Naive B cell (primary cell): ENCODE results near the gene ITGB5. TPM values are rescaled to one million over a fixed set of nuclear protein-coding genes. Genes with fewer than 3 reads are reported as not detected.
"Not testable (repeated sequence)": the region's sequence is repeated elsewhere in the genome, so short reads cannot be mapped to it uniquely, and the experiment has no call there.

Experiments used
- ATAC-seq, 2 donors: fragments of 150-1000 bp; cut with Tn5 transposase; 2 replicates each; pipeline ENCODE4 v1.10.0; 2021; ENCODE audit warnings: low read depth in 2 of 2, mild to moderate bottlenecking in 2 of 2, moderate library complexity in 2 of 2
- DNase-seq: peaks from one replicate; pipeline ENCODE4 v3.0.0; 2022
- H3K27ac Mint-ChIP-seq, 6 donors: one replicate each; pipeline ENCODE4 v1.8.0; 2020 to 2022; ENCODE audit warnings: mild to moderate bottlenecking in 6 of 6, mixed read lengths in 6 of 6, moderate library complexity in 5 of 6, inconsistent platforms in 2 of 6
- H3K27me3 Mint-ChIP-seq, 3 donors: one replicate each; pipeline ENCODE4 v1.8.0; 2021 to 2022; ENCODE audit warnings: mixed read lengths in 3 of 3, mild to moderate bottlenecking in 1 of 3
- H3K36me3 Mint-ChIP-seq, 2 donors: one replicate each; pipeline ENCODE4 v1.8.0; 2020 to 2022; ENCODE audit warnings: mixed read lengths in 2 of 2, inconsistent platforms in 1 of 2, mild to moderate bottlenecking in 1 of 2
- H3K4me1 Mint-ChIP-seq, 3 donors: one replicate each; pipeline ENCODE4 v1.8.0; 2020 to 2022; ENCODE audit warnings: mixed read lengths in 3 of 3, inconsistent platforms in 1 of 3, mild to moderate bottlenecking in 1 of 3, moderate library complexity in 1 of 3
- H3K4me3 Mint-ChIP-seq, 8 donors: one replicate each; pipeline ENCODE4 v1.8.0; 2020 to 2022; ENCODE audit warnings: mild to moderate bottlenecking in 8 of 8, mixed read lengths in 8 of 8, moderate library complexity in 8 of 8, inconsistent platforms in 2 of 8
- H3K9me3 Mint-ChIP-seq, 7 donors: one replicate each; pipeline ENCODE4 v1.8.0; 2020 to 2022; ENCODE audit warnings: mixed read lengths in 7 of 7, mild to moderate bottlenecking in 5 of 7, inconsistent platforms in 2 of 7, moderate library complexity in 1 of 7
- polyA plus RNA-seq, 6 donors: library from polyadenylated mRNA; unstranded; fragments of 300-500 nt; fragmentation: Illumina TruSeq; gene quantifications; one replicate each; pipeline ENCODE4 v1.2.3, GENCODE V29; 2021; ENCODE audit warnings: low read depth in 6 of 6

Gene ITGB5
- polyA plus RNA-seq, 6 donors from 2014 or later, result 0.22 to 2.0 (median 1.1) TPM; not detected in 2

- no peaks in the 10 kb centered on the region for H3K36me3 Mint-ChIP-seq
- peak overlapping the region in 1 of 8 donors; percentile 64 for H3K4me3 Mint-ChIP-seq
- no peak overlapping the region for H3K27ac Mint-ChIP-seq
- ATAC-seq (no peak), DNase-seq (no peak)
- H3K4me1 Mint-ChIP-seq, result peaks cover 4 to 7% (median 5%) of the 10 kb centered on the region in 3 donors
- no peaks in the 10 kb centered on the region for H3K9me3 Mint-ChIP-seq
- peaks cover 3 to 33% (median 30%) of the 10 kb centered on the region in 3 donors for H3K27me3 Mint-ChIP-seq
These were observed 128.1 kb downstream of the ITGB5 start for GRCh38 chr3:124758851-124759635.

DNA sequence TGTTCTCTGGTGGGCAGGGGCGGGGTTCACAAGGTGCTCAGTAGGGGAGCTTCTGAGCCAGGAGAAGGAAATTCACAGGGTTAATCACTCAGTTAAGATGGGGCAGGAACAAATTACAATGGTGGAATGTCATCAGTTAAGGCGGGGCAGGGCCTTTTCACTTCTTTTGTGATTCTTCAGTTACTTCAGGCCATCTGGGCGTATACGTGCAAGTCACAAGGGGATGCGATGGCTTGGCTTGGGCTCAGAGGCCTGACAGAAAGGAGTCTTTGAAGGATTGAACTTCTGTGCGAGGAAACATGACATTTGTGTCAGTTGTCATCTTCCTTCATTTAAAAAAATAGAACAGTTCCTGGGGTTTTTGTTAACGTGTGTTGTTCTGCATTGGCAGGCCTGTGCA is 129.2 kb downstream of the ITGB5 start:
- ATAC-seq, H3K36me3 Mint-ChIP-seq, H3K9me3 Mint-ChIP-seq, DNase-seq, H3K4me1 Mint-ChIP-seq, H3K4me3 Mint-ChIP-seq: not testable (repeated sequence)
- peak overlapping the region in 1 of 6 donors; percentile 16 for H3K27ac Mint-ChIP-seq
- H3K27me3 Mint-ChIP-seq, result peaks cover 3 to 33% (median 30%) of the 10 kb centered on the region in 3 donors

GRCh38 chr3:124752051-124752450 is 135.1 kb downstream of the ITGB5 start:
- Mint-ChIP-seq H3K27me3 (peaks cover 3 to 20% (median 10%) of the 10 kb centered on the region in 3 donors), H3K27ac (no peak overlapping the region), H3K36me3 (no peaks in the 10 kb centered on the region), H3K4me1 (no peaks in the 10 kb centered on the region), H3K9me3 (peaks cover 0 to 4% (median 0%) of the 10 kb centered on the region in 7 donors), H3K4me3 (no peak overlapping the region)
- ATAC-seq, result no peak
- no peak for DNase-seq

GRCh38 chr3:124751501-124751900 is 135.7 kb downstream of the ITGB5 start:
- Mint-ChIP-seq H3K4me3 (no peak overlapping the region), H3K27ac (no peak overlapping the region), H3K27me3 (peaks cover 3 to 14% (median 9%) of the 10 kb centered on the region in 3 donors), H3K4me1 (no peaks in the 10 kb centered on the region), H3K9me3 (peaks cover 0 to 4% (median 0%) of the 10 kb centered on the region in 7 donors), H3K36me3 (no peaks in the 10 kb centered on the region)
- no peak for ATAC-seq
- DNase-seq, result no peak

DNA sequence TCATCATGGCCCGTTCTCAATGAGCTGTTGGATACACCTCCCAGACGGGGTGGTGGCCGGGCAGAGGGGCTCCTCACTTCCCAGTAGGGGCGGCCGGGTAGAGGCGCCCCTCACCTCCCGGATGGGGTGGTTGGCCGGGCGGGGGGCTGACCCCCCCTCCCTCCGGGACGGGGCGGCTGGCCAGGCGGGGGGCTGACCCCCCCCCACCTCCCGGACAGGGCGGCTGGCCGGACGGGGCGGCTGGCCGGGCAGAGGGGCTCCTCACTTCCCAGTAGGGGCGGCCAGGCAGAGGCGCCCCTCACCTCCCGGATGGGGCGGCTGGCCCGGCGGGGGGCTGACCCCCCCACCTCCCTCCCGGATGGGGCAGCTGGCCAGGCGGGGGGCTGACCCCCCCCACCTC is 137.3 kb downstream of the ITGB5 start:
- not testable (repeated sequence) for H3K9me3 Mint-ChIP-seq, H3K27me3 Mint-ChIP-seq, ATAC-seq, H3K36me3 Mint-ChIP-seq, H3K27ac Mint-ChIP-seq, H3K4me3 Mint-ChIP-seq, DNase-seq, H3K4me1 Mint-ChIP-seq

- ATAC-seq (no peak), DNase-seq (no peak)
- no peak overlapping the region for H3K4me3 Mint-ChIP-seq
- no peaks in the 10 kb centered on the region for H3K4me1 Mint-ChIP-seq
- H3K36me3 Mint-ChIP-seq, result no peaks in the 10 kb centered on the region
- peaks cover 0 to 4% (median 0%) of the 10 kb centered on the region in 7 donors for H3K9me3 Mint-ChIP-seq
- peaks cover 0 to 5% (median 0%) of the 10 kb centered on the region in 3 donors for H3K27me3 Mint-ChIP-seq
- peak overlapping the region in 1 of 6 donors; percentile 30 for H3K27ac Mint-ChIP-seq
These were observed 138.5 kb downstream of the ITGB5 start for GRCh38 chr3:124748560-124749198.

DNA sequence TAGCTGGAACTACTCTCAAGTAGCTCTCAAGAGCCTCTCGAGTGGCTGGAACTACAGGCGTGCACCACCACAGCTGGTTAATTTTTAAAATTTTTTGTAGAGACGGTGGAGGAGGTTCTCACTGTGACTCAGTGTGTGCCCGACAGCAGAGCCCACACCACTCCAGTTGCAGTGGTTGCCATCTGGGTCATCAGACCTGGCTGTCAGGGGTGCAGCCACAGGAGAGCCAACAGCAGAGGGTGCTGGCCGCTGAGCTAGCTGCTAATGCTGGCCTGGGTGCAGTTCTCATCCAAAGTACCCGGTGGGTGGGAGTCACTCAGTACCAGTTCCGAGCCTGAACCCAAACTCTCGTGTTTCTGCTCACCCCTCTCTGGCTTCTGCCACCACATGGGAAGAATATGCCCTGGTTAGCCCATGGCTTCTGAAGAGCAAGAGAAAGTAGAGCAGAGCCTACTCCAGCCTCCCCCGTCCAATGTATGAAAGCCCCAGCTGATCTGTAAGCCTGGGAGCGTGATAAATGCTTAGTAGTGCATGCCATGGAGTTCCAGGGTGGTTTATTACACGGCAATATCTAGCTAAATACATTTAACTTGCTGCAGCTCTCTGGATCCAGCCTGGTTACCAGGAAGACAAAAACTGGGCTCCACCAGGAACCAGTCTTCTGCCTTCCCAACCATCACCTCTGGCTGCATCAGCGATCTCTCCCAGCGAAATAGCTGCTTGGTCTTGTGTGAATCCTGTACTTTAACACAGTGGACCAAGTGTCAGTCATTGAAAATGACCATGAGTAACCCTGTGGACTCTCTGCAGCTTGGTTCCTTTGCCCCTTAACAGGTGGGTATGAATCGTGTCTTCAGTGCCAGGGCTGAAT is 139.8 kb downstream of the ITGB5 start:
- Mint-ChIP-seq H3K9me3 (peaks cover 0 to 4% (median 0%) of the 10 kb centered on the region in 7 donors), H3K27ac (peak overlapping the region in 1 of 6 donors; percentile 52), H3K4me3 (peak overlapping the region in 1 of 8 donors; percentile 40), H3K36me3 (no peaks in the 10 kb centered on the region), H3K4me1 (no peaks in the 10 kb centered on the region), H3K27me3 (peaks cover 0 to 4% (median 0%) of the 10 kb centered on the region in 3 donors)
- DNase-seq (no peak), ATAC-seq (no peak)

DNA sequence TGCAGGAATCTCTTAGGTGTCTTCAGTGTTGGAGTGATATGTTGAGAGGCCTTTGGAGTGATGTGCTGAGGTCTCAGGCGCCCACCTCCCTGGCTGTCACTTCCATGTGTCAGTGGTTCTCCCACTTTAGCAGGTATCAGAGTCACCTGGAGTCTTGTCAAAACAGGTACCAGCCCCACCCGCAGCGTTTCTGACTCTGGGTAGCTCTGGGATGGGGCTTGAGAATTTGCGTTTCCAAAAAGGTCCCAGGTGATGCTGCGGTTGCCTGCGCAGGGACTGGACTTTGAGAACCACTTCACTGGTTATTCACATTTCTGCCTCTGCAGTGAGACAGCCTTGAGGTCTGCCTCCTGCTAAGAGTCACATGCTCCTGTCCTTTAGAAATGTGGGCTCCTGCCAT is 141.4 kb downstream of the ITGB5 start:
- H3K9me3 Mint-ChIP-seq, result no peaks in the 10 kb centered on the region
- no peak overlapping the region for H3K4me3 Mint-ChIP-seq
- no peaks in the 10 kb centered on the region for H3K36me3 Mint-ChIP-seq
- ATAC-seq, result no peak
- DNase-seq, result no peak
- H3K4me1 Mint-ChIP-seq, result peaks cover 0 to 5% (median 0%) of the 10 kb centered on the region in 3 donors
- peak overlapping the region in 1 of 6 donors; percentile 92 for H3K27ac Mint-ChIP-seq
- H3K27me3 Mint-ChIP-seq, result no peaks in the 10 kb centered on the region

GRCh38 chr3:124741027-124741426 is 146.1 kb downstream of the ITGB5 start:
- no peaks in the 10 kb centered on the region for H3K27me3 Mint-ChIP-seq
- DNase-seq (no peak), ATAC-seq (no peak)
- H3K27ac Mint-ChIP-seq, result peak overlapping the region in 1 of 6 donors; percentile 22
- peaks cover 11 to 25% of the 10 kb centered on the region in 2 donors for H3K36me3 Mint-ChIP-seq
- H3K4me1 Mint-ChIP-seq, result peaks cover 5 to 10% (median 9%) of the 10 kb centered on the region in 3 donors
- no peak overlapping the region for H3K4me3 Mint-ChIP-seq
- no peaks in the 10 kb centered on the region for H3K9me3 Mint-ChIP-seq

DNA sequence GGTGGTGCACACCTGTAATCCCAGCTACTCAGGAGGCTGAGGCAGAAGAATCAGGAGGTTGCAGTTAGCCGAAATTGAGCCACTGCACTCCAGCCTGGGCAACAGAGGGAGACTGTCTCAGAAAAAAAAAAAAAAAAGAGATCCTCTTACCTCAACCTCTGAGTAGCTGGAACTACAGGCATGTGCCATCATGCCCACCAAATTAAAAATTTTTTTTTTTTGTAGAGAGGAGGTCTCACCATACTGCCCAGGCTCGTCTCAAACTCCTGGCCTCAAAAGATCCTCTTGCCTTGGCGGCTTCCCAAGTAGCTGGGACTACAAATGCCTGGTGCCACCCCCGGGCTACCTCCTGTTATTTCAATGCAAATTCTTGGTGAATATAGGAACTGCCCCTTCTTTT is 155.4 kb downstream of the ITGB5 start:
- Mint-ChIP-seq H3K36me3 (peaks cover 0 to 8% of the 10 kb centered on the region in 2 donors), H3K9me3 (peaks cover 0 to 4% (median 0%) of the 10 kb centered on the region in 7 donors), H3K27ac (peak overlapping the region in 1 of 6 donors; percentile 16), H3K4me3 (peak overlapping the region; percentile 29 to 100 (median 56)), H3K27me3 (peaks cover 0 to 14% (median 2%) of the 10 kb centered on the region in 3 donors), H3K4me1 (peaks cover 23 to 33% (median 25%) of the 10 kb centered on the region in 3 donors)
- ATAC-seq, result no peak
- no peak for DNase-seq

- ATAC-seq, result no peak
- no peak for DNase-seq
- Mint-ChIP-seq H3K9me3 (peaks cover 0 to 4% (median 0%) of the 10 kb centered on the region in 7 donors), H3K27me3 (peaks cover 0 to 14% (median 7%) of the 10 kb centered on the region in 3 donors), H3K36me3 (peaks cover 0 to 8% of the 10 kb centered on the region in 2 donors), H3K4me1 (peaks cover 23 to 33% (median 25%) of the 10 kb centered on the region in 3 donors), H3K27ac (peak overlapping the region; percentile 97 to 99 (median 98)), H3K4me3 (peak overlapping the region; percentile 95 to 100 (median 98))
These were observed 156.2 kb downstream of the ITGB5 start for GRCh38 chr3:124730941-124731297.

DNA sequence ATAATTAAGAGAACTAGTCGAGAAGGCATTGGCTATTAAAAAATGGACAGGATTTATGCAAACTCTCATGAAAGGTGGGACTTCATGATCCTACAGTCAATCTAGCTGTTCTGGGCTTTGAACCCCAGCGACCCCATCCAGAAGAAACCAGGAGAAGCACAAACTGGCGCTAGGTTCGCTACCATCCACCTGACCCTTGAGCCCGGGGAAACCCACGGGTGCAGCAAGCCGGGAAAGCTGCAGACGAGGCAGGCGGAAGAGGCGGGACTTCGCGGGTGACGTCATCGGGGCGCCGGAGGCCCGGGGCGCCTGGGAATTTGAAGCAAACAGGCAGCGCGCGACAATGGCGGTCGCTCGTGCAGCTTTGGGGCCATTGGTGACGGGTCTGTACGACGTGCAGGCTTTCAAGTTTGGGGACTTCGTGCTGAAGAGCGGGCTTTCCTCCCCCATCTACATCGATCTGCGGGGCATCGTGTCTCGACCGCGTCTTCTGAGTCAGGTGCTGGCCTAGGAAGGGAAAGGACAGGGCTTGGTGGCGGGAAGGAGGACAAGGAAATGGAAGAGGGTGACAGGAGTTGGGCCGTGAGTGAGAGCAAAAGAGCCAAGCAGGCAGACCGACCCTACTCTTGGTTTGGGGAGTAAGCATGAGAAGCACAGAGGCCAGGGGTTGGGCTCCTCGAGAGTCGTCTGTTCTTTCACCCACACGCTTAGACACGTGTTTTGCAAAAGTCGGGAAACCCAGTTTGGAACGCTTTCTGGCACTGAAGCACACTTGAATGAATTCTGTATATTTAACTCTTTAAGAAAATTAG is 156.8 kb downstream of the ITGB5 start, which contains the start of gene UMPS:
TSS of gene UMPS (plus strand) at position 324 of the 812 bp plus-strand sequence. CDS start at position 344, 20 bp downstream.
- peak within 1 kb of the TSS; percentile 97 to 99 (median 98) for H3K27ac Mint-ChIP-seq
- peak; percentile 99 for ATAC-seq
- peak; percentile 86 for DNase-seq

More for the DNA sequence above, 156.8 kb downstream of the ITGB5 start, which contains the start of gene UMPS:
- Mint-ChIP-seq H3K9me3 (peaks cover 0 to 4% (median 0%) of the 10 kb centered on the region in 7 donors), H3K27me3 (peaks cover 2 to 17% (median 11%) of the 10 kb centered on the region in 3 donors), H3K4me3 (peak within 1 kb of the TSS; percentile 95 to 100 (median 98)), H3K4me1 (peaks cover 23 to 33% (median 25%) of the 10 kb centered on the region in 3 donors), H3K36me3 (peaks cover 0 to 8% of the 10 kb centered on the region in 2 donors)
